Measurements from ENCODE around the gene KIAA1671. TPM values are rescaled to one million over a fixed set of nuclear protein-coding genes. Genes with fewer than 3 reads are reported as not detected.

Gene KIAA1671
- total and polyA plus RNA-seq, 2 of the 13 experiments (the other 11 are each of a cell fraction or from before 2014, with no cell fraction given), result 13.5 to 13.6 TPM

GRCh38 chr22:25051983-25052710 lies 99.6 kb downstream of the KIAA1671 start:
- peak overlapping the region; percentile 19 for H3K27ac ChIP-seq (ENCODE audit: extremely low read length, insufficient read depth, low read length)
- peaks cover 35% of the 10 kb centered on the region for H3K4me1 ChIP-seq (ENCODE audit: insufficient read depth, low read length)
- CTCF ChIA-PET (ENCODE audit: low intra/inter-chr PET ratio, low total read pairs), result no interaction called here
- H2AFZ ChIP-seq (ENCODE audit: low read length), result no peak overlapping the region
- no peaks in the 10 kb centered on the region; the same call in 1 of the 2 replicates for H4K20me1 ChIP-seq (ENCODE audit: insufficient read depth, low read length)
- H3K9me3 ChIP-seq (ENCODE audit: low read length), result peaks cover 6% of the 10 kb centered on the region; the same call in 1 of the 2 replicates
- H3K4me2 ChIP-seq (ENCODE audit: low read depth, low read length), result no peak overlapping the region
- no peak overlapping the region for H3K9ac ChIP-seq (ENCODE audit: insufficient read depth, low read depth, low read length)
- in situ Hi-C loops (cut with HindIII; ENCODE audit: extremely low pct_ligation_motif_present, low pct_unique_long_range_greater_than_20kb) (loop anchor here (10.0 kb wide), 1 partner anchor 107 kb away; the partner anchor contains the start of gene LHFPL7), intact Hi-C loops (cut with micrococcal nuclease; ENCODE audit: unreplicated experiment) (loop anchor here (1.0 kb wide), 1 partner anchor 100 kb away; the partner anchor contains the start of gene KIAA1671)
- 79% methylated on average over 9 of the region's 9 CpGs for WGBS (ENCODE audit: low lambda C conversion rate)
- no TSS peak for BruUV-seq (replicated peaks)
- no peak overlapping the region for H3K4me3 ChIP-seq (replicated peaks in 1 of 3; ENCODE audit: insufficient read depth in 1 of 3, low read depth in 2 of 3, low read length in 3 of 3)
- H3K79me2 ChIP-seq (ENCODE audit: insufficient read depth, low read length), result no peaks in the 10 kb centered on the region
- POLR2A ChIA-PET, result interaction anchor here (1.1 kb wide), 1 partner anchor 60 kb away, joined by 4 read pairs; no protein-coding TSS in a partner anchor
- H3K27me3 ChIP-seq (ENCODE audit: control insufficient read depth in 1 of 2, insufficient read depth in 2 of 2, low read length in 2 of 2), result no peaks in the 10 kb centered on the region
- peak; percentile 64 for ATAC-seq
- FAIRE-seq, result no peak
- peak; percentile 8 for DNase-seq (ENCODE audit: low spot score)
- peaks cover 12 to 23% of the 10 kb centered on the region in 2 experiments for H3K36me3 ChIP-seq (replicated peaks in 1 of 2; ENCODE audit: control insufficient read depth in 1 of 2, insufficient read depth in 2 of 2, low read length in 2 of 2)
- no peak for TF ChIP-seq ZNF569 (CRISPR knock-in tag; IDR thresholded peaks at IDR 0.05; ENCODE audit: borderline replicate concordance)
- no peak for TF ChIP-seq MIXL1 (CRISPR knock-in tag; IDR thresholded peaks at IDR 0.05)
- TF ChIP-seq FOXC1 (CRISPR knock-in tag; IDR thresholded peaks at IDR 0.05; ENCODE audit: borderline replicate concordance), result no peak
- TF ChIP-seq ZBTB33 (CRISPR knock-in tag; IDR thresholded peaks at IDR 0.05), result peak; percentile 90
- TF ChIP-seq ZNF589 (CRISPR knock-in tag; conservative IDR thresholded peaks at IDR 0.05), result no peak
- TF ChIP-seq, protein P1, sequence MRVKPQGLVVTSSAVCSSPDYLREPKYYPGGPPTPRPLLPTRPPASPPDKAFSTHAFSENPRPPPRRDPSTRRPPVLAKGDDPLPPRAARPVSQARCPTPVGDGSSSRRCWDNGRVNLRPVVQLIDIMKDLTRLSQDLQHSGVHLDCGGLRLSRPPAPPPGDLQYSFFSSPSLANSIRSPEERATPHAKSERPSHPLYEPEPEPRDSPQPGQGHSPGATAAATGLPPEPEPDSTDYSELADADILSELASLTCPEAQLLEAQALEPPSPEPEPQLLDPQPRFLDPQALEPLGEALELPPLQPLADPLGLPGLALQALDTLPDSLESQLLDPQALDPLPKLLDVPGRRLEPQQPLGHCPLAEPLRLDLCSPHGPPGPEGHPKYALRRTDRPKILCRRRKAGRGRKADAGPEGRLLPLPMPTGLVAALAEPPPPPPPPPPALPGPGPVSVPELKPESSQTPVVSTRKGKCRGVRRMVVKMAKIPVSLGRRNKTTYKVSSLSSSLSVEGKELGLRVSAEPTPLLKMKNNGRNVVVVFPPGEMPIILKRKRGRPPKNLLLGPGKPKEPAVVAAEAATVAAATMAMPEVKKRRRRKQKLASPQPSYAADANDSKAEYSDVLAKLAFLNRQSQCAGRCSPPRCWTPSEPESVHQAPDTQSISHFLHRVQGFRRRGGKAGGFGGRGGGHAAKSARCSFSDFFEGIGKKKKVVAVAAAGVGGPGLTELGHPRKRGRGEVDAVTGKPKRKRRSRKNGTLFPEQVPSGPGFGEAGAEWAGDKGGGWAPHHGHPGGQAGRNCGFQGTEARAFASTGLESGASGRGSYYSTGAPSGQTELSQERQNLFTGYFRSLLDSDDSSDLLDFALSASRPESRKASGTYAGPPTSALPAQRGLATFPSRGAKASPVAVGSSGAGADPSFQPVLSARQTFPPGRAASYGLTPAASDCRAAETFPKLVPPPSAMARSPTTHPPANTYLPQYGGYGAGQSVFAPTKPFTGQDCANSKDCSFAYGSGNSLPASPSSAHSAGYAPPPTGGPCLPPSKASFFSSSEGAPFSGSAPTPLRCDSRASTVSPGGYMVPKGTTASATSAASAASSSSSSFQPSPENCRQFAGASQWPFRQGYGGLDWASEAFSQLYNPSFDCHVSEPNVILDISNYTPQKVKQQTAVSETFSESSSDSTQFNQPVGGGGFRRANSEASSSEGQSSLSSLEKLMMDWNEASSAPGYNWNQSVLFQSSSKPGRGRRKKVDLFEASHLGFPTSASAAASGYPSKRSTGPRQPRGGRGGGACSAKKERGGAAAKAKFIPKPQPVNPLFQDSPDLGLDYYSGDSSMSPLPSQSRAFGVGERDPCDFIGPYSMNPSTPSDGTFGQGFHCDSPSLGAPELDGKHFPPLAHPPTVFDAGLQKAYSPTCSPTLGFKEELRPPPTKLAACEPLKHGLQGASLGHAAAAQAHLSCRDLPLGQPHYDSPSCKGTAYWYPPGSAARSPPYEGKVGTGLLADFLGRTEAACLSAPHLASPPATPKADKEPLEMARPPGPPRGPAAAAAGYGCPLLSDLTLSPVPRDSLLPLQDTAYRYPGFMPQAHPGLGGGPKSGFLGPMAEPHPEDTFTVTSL (CRISPR knock-in tag; IDR thresholded peaks at IDR 0.05; ENCODE audit: borderline replicate concordance), result peak; percentile 20; the same call in 1 of the 2 replicates
- TF ChIP-seq ZNF530 (CRISPR knock-in tag; IDR thresholded peaks at IDR 0.05; ENCODE audit: low read depth), result no peak
- TF ChIP-seq ZNF629 (CRISPR knock-in tag; conservative IDR thresholded peaks at IDR 0.05), result peak; percentile 91
- no peak for TF ChIP-seq GLI4 (CRISPR knock-in tag; IDR thresholded peaks at IDR 0.05; ENCODE audit: borderline replicate concordance)
- peak; percentile 82 for TF ChIP-seq ZNF768 (CRISPR knock-in tag; IDR thresholded peaks at IDR 0.05)
- TF ChIP-seq ZMYM3 (CRISPR knock-in tag; IDR thresholded peaks at IDR 0.05), result peak; percentile 43; the same call in 1 of the 2 replicates
- TF ChIP-seq, protein P2, sequence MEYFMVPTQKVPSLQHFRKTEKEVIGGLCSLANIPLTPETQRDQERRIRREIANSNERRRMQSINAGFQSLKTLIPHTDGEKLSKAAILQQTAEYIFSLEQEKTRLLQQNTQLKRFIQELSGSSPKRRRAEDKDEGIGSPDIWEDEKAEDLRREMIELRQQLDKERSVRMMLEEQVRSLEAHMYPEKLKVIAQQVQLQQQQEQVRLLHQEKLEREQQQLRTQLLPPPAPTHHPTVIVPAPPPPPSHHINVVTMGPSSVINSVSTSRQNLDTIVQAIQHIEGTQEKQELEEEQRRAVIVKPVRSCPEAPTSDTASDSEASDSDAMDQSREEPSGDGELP (IDR thresholded peaks at IDR 0.05; ENCODE audit: borderline replicate concordance, low read depth), result peak; percentile 29; the same call in 1 of the 2 replicates
- TF ChIP-seq KDM3A (CRISPR knock-in tag; IDR thresholded peaks at IDR 0.05; ENCODE audit: low read depth), result no peak
- TF ChIP-seq, protein P3, sequence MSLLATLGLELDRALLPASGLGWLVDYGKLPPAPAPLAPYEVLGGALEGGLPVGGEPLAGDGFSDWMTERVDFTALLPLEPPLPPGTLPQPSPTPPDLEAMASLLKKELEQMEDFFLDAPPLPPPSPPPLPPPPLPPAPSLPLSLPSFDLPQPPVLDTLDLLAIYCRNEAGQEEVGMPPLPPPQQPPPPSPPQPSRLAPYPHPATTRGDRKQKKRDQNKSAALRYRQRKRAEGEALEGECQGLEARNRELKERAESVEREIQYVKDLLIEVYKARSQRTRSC (CRISPR knock-in tag; IDR thresholded peaks at IDR 0.05; ENCODE audit: low read depth), result no peak
